NCI-H128 (cell line): Measurements from ENCODE around the gene S1PR1.
"Not testable (repeated sequence)": the region's sequence is repeated elsewhere in the genome, so short reads cannot be mapped to it uniquely, and the experiment has no call there.

Source experiments
- DNase-seq: peaks from one replicate; lab custom pipeline; 2025; ENCODE audit not compliant: unreplicated experiment; lab: John Stamatoyannopoulos, UW

Gene S1PR1

DNA sequence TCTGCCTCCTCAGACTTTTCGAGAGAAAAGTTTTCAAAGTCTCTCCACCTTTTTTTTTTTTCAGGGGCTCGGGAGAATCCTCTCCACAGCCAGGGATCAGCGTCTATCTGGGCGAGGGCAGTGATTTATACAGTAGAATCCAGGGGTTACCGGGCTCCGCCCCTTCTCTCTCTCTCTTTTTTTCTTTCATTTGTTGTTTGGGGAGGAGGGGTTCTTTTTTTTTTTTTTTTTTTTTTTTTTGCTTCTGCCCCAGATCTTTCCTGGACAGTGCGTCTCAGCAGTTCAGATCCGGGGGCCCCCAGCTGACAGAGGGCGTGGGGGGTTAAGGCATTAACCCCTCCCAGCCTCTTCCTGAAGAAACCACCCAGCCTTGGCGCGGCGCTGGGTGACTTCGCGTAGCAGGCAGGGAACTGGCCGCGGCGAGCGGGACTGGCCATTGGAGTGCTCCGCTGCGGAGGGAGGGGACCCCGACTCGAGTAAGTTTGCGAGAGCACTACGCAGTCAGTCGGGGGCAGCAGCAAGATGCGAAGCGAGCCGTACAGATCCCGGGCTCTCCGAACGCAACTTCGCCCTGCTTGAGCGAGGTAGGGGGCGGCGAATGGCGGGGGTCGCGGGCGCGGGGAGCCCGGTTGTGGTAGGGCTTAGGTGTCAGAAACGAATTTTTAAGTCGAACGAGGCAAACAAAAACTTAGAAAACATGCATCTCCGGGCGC is at the start of gene S1PR1:
Gene S1PR1 (plus strand): TSS at position 504 of the 713 bp plus-strand sequence. CDS start 1,966 bp downstream, outside the sequence.
- DNase-seq: no peak

- DNase-seq: no peak
These were observed 49.5 kb upstream of the S1PR1 start for GRCh38 chr1:101187297-101187696.

DNA sequence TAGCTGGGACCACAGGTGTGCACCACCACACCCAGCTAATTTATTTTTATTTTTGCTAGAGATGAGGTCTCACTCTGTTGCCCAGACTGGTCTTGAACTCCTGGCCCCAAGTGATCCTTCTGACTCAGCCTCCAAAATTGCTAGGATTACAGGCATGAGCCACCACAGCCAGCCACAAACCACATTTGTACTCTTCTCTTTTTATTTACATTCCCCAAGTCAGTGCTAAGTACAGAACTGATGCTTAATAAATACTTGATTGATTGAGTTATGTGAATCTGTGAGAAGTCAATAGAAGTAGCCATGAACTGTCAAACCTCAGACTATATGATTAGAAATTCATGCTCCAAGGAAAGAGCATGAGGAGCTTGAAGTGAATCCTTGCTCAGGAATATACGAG is 48.5 kb upstream of the S1PR1 start:
- no peak for DNase-seq

- not testable (repeated sequence) for DNase-seq
These were observed 47.9 kb upstream of the S1PR1 start for GRCh38 chr1:101188968-101189367.

- DNase-seq: no peak
These were observed 46.4 kb upstream of the S1PR1 start for GRCh38 chr1:101190441-101190840.

DNA sequence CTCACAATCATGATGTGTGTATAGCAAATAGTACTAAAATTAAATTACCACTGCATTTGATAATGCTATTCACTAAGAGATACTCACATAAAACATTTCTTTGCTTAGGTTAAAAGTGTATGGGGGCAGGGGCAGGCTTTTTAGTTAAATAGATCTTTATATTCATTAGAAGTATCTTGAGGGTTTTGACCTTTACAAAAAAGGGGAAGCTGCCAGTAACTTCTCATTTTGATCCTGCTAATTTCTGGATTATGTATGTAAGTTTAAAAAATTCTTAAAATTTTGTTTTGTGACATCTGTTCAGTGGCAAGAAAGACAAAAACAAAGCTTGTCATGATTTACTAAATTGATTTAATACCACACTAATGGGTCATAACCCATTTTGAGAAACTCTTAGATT is 45.8 kb upstream of the S1PR1 start:
- DNase-seq: no peak

DNA sequence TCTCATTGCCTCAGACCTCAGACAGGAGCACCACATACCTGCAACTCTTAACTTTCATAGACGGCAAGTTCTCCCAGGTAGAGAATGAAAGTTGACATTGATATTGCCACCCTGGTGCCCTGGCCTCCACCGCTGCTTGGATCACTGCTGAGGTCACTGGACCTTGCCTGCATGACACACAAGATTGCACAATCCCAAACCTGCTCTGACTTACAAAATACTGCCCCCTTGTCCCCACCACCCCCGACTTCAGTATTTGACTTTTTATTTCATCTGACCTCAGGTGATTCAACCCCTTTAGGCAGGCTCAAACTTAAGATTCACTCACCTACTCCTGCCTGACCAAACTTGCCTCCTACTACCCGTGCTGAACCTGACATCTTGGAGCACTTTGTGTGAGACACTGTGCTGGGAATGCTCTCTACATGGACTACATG is 43.1 kb upstream of the S1PR1 start:
- DNase-seq: no peak

DNA sequence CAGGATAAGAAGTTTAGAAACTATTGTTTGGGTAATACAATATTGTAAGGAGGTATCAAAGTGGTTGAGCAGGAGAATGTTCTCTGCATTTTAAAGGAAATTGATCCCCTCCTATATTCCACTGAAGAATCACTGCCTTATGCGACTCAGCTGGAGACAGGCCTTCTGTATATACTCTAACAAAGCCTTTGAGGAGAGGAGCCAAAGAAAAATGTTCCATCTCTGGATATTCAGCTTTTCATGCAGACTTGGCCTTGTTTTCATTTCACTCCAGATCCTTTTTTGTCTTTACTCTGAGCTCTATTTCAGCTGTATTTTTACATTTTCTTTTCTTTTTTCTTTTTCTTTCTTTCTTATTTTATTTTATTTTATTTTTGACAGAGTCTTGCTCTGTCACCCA is 42.1 kb upstream of the S1PR1 start:
- DNase-seq: no peak

DNA sequence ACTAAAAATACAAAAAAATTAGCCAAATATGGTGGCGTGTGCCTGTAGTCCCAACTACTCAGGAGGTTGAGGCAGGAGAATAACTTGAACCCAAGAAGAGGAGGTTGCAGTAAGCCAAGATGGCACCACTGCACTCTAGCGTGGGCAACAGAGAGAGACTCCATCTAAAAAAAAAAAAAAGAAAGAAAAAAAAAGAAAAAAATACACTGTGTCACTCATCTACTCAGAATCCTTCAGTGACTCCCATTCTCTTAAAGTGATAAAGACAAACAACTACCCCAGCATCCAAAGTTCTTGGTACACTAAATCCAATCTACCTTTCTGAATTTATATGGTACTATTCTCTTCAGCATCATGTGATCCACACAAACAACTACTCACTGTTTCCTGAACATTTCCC is 40.2 kb upstream of the S1PR1 start:
- no peak for DNase-seq

DNA sequence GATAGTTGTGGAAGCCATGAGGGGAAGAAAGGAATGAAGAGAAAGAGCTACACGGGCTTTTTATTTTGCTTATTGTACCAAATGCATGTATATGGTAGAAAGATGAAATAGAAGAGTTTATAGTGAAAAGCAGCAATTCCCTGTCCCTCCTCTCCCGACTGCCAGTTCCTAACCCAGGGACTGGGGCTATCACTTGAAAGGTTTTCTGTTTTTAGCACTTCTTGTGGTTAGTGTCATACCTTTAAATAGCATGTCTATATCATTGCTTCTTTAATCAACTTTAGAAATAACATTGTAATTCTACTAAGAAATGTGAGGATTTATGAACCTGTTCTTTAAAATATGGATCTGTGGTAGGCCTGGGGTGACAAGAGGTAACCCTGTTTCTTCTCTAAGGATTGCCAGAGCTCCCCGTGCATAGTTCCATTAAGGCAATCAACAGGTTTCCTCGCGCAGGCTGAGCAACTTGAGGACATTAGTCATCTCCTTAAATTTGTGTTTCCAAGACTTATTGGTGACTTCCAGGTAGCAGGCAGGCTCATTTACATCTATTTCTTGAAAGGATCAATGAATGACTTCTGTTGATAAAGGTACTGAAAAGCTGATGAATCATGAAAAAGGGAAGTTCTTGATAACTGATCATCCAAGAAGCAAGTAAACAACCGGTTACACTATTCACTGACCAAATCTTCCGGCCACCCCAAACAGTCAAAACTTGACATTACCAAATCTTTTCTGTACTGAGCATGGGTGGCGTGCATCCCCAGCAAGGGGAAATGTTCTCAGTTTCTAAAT is 37.8 kb upstream of the S1PR1 start:
- DNase-seq: no peak

DNA sequence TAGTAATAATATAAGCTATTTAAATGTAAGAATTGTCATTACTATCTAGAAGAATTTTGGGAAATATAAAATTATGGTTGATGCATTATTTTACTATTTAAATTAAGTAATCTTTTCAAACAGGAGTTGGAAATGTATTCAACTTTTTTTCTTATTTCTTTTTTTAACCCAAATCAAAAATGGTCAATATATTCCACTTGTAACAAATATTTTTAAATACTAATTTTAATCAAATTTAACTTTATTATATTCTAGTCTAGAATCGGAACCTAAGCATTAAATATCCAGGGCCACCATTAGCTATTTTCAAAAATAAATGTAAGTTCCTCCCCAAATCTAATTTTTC is 37.2 kb upstream of the S1PR1 start:
- DNase-seq: no peak

GRCh38 chr1:101200513-101200912 is 36.3 kb upstream of the S1PR1 start:
- no peak for DNase-seq

GRCh38 chr1:101203820-101204540 is 32.8 kb upstream of the S1PR1 start:
- peak; percentile 33 for DNase-seq

- no peak for DNase-seq
These were observed 31.4 kb upstream of the S1PR1 start for GRCh38 chr1:101205457-101205856.

GRCh38 chr1:101206139-101206538 is 30.7 kb upstream of the S1PR1 start:
- not testable (repeated sequence) for DNase-seq

DNA sequence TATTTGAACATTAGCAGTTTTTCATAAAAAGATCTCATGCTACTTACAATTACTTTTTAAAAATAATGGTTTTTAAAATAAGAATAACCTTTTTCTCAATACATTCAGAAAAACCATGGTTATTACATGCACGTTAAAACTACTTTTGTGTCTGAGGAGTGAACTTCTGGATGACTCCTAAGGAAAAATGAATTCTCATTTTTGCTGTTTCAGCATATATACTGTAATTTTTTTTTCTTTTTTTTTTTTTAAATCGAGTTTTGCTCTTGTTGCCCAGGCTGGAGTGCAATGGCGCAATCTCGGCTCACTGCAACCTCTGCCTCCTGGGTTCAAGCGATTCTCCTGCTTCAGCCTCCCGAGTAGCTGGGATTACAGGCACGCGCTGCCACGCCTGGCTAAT is 29.5 kb upstream of the S1PR1 start:
- DNase-seq: not testable (repeated sequence)

DNA sequence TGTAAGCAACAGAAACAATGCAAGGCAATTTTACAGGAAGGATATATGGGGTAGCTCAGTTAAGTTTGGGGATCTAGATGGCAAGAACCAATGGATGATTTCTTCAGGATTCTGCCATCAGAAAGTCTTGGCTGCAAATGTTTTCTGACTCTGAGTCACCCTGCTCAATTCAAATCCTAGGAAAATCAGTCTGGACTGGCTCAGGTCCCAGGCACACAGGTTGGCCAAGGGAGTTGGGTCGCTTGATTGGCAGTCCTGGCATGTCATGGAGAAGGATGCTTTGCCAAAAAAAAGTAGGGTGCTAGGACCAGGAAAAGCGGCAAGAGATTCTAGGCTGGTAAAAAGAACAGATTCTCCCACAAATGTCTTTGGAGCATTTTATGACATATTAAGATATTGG is 28.9 kb upstream of the S1PR1 start:
- no peak for DNase-seq

DNA sequence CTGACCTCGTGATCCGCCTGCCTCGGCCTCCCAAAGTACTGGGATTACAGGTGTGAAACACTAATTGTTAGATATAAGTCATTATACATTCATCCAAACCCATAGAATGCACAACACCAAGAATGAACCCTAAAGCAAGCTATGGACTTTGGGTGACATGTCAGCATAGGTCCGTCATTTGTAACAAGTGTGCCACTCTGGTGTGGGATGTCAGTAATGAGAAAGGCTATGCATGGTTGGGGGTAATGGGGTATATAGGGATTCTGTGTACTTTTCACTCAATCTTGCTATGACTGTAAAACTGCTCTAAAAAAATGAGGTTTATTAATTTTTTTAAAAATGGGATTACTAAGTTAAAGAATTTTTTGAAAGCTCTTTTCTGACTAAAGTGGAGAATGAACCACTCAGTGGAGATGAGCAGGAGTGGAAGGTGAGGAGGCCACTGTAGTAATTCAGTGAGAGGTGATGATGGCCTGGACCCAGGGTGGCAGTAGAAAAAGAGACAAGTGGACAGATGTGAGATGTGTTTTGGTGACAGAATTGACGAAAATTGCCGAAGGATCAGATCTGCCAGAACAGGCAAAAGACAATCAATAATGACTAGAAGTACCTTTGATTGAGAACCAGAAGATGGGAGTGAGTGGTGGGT is 21.3 kb upstream of the S1PR1 start:
- no peak for DNase-seq

DNA sequence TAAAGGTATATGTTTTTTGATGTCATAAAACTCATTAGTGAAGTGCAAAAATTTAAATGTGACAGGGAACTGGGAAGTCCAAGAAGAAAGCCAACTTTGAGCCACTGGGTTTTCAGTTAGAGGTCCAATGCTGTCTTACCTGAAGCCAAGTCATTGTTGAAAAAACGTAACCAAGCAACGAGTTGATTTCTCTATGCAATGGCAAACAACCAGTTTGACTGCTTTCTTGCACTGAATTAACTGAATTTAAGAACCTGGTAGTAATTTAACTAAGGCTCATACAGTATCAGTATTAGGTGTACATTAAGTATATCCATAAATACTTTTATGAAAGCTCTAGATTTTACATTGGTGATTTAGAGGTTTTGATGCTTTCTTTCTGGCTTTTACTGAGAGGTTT is 20.2 kb upstream of the S1PR1 start:
- DNase-seq: no peak

- no peak for DNase-seq
These were observed 19.7 kb upstream of the S1PR1 start for GRCh38 chr1:101217148-101217547.

GRCh38 chr1:101218968-101219367 is 17.9 kb upstream of the S1PR1 start:
- not testable (repeated sequence) for DNase-seq
